ENCODE measurements around the gene ZNF575. TPM values are rescaled to one million over a fixed set of nuclear protein-coding genes. Genes with fewer than 3 reads are reported as not detected.

ZNF575 gene
- polyA plus RNA-seq, 1 experiment = 0.16 TPM

DNA sequence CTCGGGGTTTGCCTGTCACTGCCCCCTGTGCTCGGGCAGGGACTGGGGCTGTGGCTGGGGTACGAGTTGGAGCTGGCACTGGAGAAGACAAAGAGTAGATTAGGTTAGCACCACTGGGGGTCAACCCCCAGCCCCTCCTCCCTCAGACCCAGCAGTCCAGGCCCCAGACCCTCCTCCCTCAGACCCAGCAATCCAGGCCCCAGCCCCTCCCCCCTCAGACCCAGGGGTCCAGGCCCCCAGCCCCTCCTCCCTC is 19.1 kb downstream of the ZNF575 start:
- Histone ChIP-seq H3K27ac (ENCODE audit: low read depth, low read length) (no peak overlapping the region), H3K4me3 (ENCODE audit: low read depth, low read length) (no peak overlapping the region), H3K27me3 (ENCODE audit: control insufficient read depth, insufficient read depth, low read length) (no peaks in the 10 kb centered on the region), H3K9me3 (ENCODE audit: control insufficient read depth, insufficient read depth, low read length) (no peaks in the 10 kb centered on the region)
- ChIA-PET CTCF (no interaction called here), POLR2A (no interaction called here)
- DNase-seq (ENCODE audit: low read depth, low spot score) = no peak
- TF ChIP-seq, protein P1, sequence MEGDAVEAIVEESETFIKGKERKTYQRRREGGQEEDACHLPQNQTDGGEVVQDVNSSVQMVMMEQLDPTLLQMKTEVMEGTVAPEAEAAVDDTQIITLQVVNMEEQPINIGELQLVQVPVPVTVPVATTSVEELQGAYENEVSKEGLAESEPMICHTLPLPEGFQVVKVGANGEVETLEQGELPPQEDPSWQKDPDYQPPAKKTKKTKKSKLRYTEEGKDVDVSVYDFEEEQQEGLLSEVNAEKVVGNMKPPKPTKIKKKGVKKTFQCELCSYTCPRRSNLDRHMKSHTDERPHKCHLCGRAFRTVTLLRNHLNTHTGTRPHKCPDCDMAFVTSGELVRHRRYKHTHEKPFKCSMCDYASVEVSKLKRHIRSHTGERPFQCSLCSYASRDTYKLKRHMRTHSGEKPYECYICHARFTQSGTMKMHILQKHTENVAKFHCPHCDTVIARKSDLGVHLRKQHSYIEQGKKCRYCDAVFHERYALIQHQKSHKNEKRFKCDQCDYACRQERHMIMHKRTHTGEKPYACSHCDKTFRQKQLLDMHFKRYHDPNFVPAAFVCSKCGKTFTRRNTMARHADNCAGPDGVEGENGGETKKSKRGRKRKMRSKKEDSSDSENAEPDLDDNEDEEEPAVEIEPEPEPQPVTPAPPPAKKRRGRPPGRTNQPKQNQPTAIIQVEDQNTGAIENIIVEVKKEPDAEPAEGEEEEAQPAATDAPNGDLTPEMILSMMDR (IDR thresholded peaks at IDR 0.05; ENCODE audit: low read depth, low read length) = no peak

DNA sequence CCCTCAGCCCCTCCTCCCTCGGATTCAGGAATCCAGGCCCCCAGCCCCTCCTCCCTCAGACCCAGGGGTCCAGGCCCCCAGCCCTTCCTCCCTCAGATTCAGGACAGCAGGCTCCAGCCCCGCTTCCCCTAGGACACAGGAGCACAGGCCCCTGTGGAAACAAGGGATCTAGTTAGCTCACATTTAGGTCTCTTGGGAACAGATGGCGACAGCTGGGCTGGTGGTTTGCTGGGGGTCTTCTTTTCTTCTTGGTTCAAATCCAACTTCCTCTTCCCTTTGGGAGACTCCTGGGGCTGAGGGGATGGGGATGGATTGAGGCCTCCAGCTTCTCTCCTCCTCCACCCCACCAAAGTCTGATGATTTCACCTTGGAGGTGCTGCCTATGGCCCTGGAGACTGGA is 19.6 kb downstream of the ZNF575 start:
- ChIA-PET CTCF (interaction anchor here (0.5 to 1.5 kb wide), 2 partner anchors 24 to 100 kb away, joined by 3 to 4 read pairs; no protein-coding TSS in a partner anchor), POLR2A (no interaction called here)
- DNase-seq (ENCODE audit: low read depth, low spot score) = no peak
- Histone ChIP-seq H3K9me3 (ENCODE audit: control insufficient read depth, insufficient read depth, low read length) (no peaks in the 10 kb centered on the region), H3K4me3 (ENCODE audit: low read depth, low read length) (no peak overlapping the region), H3K27me3 (ENCODE audit: control insufficient read depth, insufficient read depth, low read length) (no peaks in the 10 kb centered on the region), H3K27ac (ENCODE audit: low read depth, low read length) (no peak overlapping the region)
- TF ChIP-seq, protein P1 (IDR thresholded peaks at IDR 0.05; ENCODE audit: low read depth, low read length) = no peak

DNA sequence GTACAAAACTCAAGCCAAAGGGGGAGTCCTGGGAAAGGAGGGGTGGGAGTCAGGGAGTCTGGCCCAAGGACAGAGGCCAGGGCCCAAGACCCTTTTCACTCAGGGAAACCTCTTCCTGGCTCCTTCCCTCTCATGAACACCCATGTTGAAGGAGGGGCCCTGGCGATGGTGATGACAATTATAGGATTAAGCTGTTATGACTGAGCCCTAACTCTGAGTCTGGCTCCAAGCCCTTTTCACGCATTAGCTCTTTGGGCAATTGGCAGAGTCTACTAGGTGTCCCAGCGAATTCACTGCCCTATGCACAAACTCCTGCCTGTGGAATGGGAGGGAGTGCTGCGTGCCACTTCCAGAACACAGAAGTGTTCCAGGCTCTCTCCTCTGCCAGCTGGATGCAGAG is 20.7 kb downstream of the ZNF575 start:
- POLR2A ChIA-PET = no interaction called here
- TF ChIP-seq, protein P1 (IDR thresholded peaks at IDR 0.05; ENCODE audit: low read depth, low read length) = no peak
- no peak overlapping the region for H3K4me3 ChIP-seq (ENCODE audit: low read depth, low read length)
- CTCF ChIA-PET = interaction anchor here (1.0 to 3.7 kb wide), 8 partner anchors 12 to 256 kb away, joined by 3 to 58 read pairs (median 8); partner anchors contain the start of genes PINLYP and XRCC1
- DNase-seq (ENCODE audit: low read depth, low spot score) = no peak
- H3K9me3 ChIP-seq (ENCODE audit: control insufficient read depth, insufficient read depth, low read length) = no peaks in the 10 kb centered on the region
- no peak overlapping the region for H3K27ac ChIP-seq (ENCODE audit: low read depth, low read length)
- no peaks in the 10 kb centered on the region for H3K27me3 ChIP-seq (ENCODE audit: control insufficient read depth, insufficient read depth, low read length)

DNA sequence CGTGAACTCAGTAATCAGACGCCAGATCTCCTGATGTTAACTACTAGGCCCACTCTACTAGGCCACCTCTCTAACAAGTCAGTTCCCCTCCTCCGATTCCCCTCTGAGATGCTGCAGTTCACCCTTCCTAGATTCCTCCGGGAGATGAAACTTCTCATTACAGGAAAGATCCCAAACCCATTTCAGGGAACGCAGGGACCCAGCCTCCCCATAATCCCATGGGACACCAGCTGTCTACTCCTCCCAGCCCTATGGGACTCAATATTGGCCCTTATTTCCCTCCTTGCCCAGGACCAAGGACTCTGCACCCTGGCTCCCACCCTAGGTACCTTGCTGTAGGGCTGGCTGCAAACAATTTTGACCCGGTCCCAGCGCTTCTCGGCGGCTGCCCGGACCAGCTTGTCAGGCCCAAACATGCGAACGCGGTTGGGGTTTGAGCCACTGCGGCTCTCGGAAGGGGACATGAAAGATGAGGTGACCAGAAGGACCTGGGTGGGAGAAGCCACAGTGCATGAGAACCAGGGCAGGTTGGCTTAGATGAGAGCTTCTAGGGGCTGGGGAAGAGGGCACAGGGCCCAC is 21.4 kb downstream of the ZNF575 start:
- DNase-seq (ENCODE audit: low read depth, low spot score) = no peak

More for the DNA sequence above, 21.4 kb downstream of the ZNF575 start:
- H3K9me3 ChIP-seq (ENCODE audit: control insufficient read depth, insufficient read depth, low read length) = no peaks in the 10 kb centered on the region
- POLR2A ChIA-PET = interaction anchor here (0.7 to 1.3 kb wide), 3 partner anchors 21 to 42 kb away, joined by 3 to 4 read pairs (median 3); partner anchors contain the start of genes IRGQ and ZNF575
- no peak overlapping the region for H3K27ac ChIP-seq (ENCODE audit: low read depth, low read length)
- H3K27me3 ChIP-seq (ENCODE audit: control insufficient read depth, insufficient read depth, low read length) = no peaks in the 10 kb centered on the region
- CTCF ChIA-PET = interaction anchor here (0.7 to 4.3 kb wide), 29 partner anchors 9 to 267 kb away, joined by 3 to 58 read pairs (median 6); partner anchors contain the start of genes IRGQ, PINLYP, XRCC1 and ZNF575
- no peak overlapping the region for H3K4me3 ChIP-seq (ENCODE audit: low read depth, low read length)
- TF ChIP-seq, protein P1 (IDR thresholded peaks at IDR 0.05; ENCODE audit: low read depth, low read length) = no peak

All from AG04450 (cell line).